HG02852 (cell line): ENCODE data around the gene MRM2.
"Not testable (repeated sequence)": the region's sequence is repeated elsewhere in the genome, so short reads cannot be mapped to it uniquely, and the experiment has no call there.

Source experiments
- ATAC-seq: cut with Tn5 transposase; IDR thresholded peaks from one replicate; pipeline ENCODE4 v1.9.1; 2021; ENCODE audit warnings: mild to moderate bottlenecking, moderate library complexity; ENCODE audit not compliant: unreplicated experiment

The MRM2 gene

DNA sequence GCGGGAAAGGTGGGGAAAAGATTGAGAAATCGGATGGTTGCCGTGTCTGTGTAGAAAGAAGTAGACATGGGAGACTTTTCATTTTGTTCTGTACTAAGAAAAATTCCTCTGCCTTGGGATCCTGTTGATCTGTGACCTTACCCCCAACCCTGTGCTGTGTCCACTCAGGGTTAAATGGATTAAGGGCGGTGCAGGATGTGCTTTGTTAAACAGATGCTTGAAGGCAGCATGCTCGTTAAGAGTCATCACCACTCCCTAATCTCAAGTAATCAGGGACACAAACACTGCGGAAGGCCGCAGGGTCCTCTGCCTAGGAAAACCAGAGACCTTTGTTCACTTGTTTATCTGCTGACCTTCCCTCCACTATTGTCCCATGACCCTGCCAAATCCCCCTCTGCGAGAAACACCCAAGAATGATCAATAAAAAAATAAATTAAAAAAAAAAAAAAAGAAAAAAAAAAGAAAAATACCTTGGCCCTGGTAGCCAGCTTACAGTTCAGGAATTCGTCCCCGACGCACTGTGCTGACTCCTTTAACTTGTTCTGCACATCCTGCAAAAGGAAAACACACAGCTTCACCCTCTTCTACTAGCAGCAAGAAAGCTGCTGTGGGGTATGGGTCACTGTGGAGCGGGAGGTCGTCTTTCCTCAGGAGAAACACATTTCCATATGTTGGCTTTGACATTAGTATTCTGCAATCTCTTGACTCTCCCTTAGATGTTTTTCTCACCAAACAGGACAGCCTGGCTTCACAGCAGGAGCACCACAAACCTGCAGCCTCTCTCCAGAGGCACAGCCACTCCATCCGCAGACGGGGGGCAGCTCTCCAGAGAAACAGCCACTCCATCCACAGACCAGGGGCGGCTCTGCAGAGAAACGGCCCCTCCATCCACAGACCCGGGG, 27.3 kb upstream of the MRM2 start:
- not testable (repeated sequence) for ATAC-seq

DNA sequence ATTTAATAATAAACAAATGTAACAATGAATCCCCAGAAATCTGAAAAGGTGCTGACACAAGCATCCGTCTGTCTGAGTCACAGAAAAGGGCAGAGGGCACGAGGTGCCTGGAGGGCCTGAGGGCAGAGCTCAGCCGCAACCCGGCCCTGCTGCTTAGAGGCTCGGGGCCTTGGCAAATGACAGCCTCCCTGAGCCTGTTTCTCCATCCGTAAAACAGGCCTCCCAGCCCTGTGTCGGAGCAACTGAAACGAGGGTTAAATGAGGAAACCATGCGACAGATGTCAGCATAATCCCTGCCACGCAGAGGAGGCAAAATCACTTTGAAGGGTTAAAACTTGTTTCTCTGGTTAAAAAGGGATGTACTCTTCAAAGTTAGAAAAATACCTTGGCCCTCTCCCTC, 24.9 kb upstream of the MRM2 start:
- no peak for ATAC-seq

DNA sequence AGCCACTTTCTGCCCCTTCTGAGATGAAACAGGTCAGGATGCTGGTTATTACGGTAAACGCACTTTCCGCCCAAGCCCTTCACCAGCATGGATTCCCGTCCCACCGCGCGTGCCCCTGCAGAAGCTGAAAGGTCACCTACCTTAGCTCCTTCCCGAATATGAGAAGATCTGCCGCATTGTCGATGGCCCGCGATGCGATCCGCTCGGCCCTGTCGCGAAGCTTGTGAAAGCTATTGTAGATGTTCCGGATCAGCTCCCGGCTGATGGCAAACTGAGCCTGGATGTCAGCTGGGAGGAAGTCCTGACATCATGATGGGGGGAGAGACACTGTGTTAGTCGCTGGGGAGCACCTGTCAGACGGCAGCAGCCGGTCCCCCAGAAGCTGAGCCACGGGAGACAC, 22.2 kb upstream of the MRM2 start:
- no peak for ATAC-seq

DNA sequence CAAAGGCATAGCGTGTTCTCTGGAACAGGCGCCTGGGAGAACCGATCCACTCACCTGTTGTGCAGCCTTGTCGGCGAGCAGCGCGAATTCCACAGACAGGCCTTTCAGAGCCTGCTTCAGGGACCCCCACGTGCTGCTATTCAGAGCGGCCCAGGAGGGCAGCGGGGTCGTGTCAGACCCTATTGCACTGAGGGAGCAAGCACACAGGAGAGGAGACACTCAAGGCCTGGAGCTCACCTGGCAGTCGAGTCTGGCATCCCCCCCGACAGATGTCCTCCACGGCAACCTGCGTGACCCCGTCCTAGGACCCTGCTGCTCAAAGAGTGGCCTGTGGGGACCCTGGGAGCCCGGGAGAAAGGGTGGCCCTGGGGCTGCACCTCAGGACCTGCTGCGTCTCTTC, 21.2 kb upstream of the MRM2 start:
- ATAC-seq, result no peak

DNA sequence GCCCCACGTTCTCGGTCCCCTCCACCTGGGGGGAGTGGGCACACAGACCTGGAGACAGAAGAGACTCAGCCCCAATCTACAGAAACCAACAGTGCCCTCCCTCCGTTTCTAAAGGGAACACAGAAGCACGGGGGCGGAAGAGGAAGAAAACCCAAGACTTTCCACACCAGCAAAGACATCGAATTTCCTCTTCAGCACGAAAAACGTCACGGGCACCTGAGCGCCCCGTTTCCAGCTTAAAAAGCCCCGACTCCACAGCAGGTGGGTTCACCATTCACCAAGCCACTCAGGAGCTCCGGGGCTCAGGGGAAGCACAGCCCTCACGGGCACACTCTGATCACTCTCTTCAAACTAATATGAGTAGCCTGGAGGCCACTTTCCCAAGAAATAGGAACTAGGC, 19.6 kb upstream of the MRM2 start:
- ATAC-seq, result no peak

DNA sequence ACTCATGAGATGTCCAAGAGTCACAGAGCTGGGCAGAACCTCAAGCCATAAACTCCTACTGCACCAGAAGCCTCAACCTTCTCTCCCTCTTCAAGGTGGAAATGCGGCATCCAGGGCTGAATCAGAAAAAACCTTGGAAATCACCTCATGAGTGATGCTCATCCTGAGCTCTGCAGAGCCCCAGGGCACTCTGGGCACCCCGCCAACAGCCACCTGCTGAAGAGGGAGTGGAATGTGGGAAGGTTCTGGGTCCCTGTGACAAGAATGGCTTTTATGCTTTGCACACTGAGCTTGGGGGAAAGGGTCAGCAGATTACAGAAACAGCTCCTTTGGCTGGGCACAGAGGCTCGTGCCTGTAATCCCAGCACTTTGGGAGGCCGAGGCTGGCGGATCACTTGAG, 18.8 kb upstream of the MRM2 start:
- ATAC-seq, result no peak

DNA sequence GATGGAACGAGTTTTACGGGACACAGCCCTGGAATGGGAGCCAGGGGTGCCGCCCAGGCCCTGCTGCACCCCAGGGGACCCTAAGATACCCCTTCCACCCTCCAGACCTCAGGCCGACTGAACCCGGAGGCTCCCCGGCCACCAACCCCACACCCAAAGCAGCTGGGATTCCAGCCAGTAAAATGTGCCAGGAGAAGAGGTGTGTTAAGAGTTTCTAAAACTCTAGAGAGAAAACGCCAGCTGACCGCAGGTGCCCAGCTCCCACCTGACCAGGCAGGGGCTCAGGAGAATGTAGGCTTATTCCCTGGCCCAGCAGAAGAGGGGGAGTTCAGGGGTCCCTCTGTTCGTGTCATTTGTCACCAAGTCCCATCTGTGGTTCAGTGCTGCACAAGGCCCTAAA, 17.5 kb upstream of the MRM2 start:
- no peak for ATAC-seq

DNA sequence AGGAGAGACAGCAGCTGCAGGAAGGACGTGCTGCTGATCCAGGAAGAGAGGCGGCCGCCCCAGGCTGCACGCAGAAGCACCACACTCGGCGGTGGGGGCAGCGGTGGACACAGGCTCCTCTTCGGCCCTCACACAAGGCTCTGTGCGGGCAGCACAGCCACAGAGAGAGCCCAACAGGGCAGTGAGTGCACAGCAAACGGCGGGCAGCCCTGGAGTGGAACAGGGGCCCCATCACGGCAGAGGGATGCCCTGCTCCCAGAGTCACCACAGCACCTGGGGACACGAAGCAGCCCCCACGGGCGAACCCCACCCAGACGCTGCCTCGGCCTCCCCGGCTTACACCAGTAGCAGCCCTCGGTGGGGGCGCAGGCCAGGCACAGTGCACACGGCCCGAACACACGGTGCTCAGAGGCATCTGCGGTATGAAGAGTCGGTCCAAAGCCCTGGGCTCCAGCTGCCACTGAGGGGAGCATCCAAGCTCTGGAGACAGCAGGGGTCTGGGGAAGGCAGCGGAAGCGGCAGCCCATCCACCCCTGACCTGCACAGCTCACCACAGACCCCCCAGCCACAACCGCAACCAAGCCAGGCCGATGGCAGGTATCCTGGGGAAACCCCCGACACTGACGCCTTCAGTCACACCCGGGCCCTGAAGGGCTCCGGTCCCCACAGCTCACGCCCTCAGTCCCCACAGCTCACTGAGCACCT, 16.8 kb upstream of the MRM2 start:
- ATAC-seq, result peak; percentile 76

DNA sequence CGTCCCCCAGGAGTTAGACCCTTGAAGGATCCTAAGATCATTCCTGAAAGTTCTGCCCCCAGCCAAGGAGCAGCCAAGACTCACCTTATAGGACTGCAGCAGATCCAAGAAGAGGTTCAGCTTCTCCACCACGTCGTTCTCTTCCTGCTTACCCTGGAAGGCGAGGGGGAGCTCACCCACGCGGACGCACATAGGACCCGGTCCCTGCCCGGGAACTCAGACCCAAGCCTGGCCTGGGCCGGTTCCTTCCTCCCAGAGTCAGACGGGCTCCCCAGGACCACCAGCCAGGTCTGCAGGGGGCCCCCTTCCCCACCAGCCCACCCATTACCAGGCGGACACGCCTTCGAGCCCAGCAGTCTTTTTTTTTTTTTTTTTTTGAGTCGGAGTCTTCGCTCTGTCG, 15.6 kb upstream of the MRM2 start:
- no peak for ATAC-seq

DNA sequence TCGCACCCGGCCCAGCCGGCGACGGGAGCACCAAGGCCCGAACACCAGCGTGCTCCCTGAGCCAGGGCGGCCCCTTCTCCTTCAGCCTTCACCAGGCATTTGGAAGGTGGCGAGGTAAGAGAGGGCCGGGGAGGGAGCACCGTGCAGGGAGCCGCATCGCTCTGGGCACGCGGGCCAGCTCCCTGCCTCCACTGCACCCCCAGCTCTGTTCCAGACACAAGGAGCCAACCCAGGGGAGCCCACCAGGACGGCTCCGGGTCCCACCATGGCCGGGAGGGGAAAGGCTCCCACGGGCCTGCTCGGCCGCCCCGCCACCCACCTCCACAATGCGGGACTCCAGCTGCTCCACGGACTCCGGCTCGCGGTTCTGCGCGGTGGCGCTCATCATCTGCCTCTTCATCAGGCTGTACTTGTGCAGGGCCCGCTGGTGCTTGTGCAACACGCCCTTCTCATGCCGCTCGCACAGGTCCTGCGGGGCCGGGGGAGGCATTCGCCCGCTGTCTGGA, 15.1 kb upstream of the MRM2 start:
- no peak for ATAC-seq

DNA sequence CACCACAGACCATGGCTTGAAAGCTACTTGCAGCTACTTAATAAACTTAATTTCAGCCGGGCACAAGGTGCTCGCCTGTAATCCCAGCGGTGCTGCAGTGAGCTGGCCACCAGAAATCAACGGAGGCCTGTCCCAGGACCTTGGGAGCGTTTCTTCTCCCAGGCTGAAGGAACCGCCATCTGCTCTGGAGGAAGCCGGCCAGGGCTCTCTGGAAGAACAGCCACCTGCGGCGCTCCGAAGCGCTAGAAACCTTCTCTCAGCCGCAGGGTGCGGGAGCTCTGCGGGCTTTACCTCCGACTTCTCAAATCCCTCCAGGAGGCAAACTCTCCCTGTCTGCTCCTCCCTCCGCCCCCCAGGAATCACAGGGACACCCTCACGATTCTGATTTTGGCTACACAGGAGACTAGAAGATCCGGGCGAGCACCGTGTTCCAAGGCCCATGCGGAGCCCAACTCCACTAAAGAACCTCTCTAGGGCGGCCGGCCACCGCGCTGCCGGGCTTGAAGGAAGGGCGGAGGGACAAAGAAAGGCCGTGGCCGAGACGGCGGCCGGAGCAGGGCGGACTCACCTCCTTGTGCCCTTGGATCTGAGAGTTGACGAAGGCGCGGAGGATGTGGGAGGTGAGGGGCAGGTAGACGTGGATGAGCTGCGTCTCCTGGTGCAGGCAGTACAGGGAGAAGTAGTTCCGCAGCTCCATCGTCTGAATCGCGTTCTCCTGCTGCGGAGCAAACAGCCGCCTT, 14.5 kb upstream of the MRM2 start:
- ATAC-seq, result no peak

DNA sequence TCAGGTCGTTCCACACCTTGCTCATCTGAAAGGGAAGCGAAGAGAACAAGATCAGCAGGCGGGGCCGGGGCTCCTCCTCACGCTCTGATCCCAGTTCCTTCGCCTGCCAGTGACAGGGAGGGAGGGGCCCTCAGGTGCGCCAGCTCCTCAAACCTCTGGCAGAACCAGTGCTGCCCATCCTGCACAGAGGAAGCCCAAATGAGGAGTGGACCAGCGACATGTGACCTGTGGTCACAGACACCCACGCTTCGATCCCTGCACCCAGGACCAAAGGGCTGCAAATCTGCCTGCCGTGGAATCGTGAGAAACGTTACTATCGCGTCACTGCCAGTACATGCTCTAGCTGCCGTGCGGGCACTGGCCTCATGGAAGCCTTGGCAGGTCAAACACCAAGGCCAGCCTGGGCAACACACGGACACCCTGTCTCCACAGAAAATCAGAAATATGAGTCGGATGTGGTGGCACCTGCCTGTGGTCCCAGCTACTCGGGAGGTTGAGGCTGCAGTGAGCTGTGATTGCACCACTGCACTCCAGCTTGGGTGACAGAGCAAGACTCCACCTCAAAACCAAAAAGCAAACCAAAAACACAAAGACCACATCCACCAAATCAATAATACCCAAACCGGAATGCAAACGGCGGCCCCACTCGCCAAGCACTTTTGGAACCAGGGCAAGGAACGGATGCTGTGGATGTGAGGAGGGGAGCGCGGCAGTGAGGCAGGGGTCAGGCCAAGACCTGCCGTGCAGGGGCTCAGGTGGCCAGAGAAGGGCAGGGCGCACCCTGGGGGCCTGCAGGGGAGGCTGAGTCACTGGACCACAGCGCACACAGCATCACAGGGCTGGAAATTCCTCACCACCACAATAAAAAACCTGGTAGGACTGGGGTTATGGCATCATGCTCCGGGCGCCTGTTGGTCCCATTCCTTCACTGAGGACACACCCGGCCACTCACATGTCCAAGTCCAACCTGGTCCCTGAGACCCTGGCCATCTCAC, 13.4 kb upstream of the MRM2 start:
- no peak for ATAC-seq

DNA sequence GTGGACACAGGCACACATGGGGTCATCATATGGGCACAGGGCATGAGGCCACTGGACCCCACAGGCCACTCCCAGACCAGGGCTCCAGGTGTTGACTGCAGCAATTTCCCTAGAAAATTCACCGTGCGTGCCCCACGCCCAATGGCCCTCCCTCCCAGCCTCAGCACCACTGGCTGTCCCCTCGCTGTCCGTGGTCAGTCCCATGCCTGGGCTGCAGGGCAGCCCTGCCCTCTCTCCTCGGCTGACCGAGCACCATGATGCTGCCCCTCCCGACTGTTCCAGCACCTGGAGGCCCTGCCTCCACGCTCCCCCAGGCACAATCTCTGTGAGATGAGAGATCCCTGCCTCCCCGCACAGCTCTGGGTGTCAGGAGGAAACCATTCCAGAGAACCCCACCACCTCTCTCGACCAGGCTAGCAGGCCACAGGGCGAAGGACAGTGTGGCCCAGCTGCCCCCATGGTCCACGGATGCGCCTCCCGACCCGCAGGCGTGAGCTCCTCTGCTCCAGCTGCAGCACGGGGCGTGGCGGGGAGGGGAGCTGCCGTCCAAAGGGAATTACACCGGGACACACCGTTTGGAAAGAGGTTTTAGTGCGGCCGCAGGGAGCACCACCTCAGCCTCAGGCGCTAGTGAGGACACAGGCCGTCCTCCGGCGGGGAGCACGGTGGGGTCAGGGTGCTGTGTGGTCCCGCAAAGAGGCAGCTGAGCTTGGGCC, 12.6 kb upstream of the MRM2 start:
- no peak for ATAC-seq

DNA sequence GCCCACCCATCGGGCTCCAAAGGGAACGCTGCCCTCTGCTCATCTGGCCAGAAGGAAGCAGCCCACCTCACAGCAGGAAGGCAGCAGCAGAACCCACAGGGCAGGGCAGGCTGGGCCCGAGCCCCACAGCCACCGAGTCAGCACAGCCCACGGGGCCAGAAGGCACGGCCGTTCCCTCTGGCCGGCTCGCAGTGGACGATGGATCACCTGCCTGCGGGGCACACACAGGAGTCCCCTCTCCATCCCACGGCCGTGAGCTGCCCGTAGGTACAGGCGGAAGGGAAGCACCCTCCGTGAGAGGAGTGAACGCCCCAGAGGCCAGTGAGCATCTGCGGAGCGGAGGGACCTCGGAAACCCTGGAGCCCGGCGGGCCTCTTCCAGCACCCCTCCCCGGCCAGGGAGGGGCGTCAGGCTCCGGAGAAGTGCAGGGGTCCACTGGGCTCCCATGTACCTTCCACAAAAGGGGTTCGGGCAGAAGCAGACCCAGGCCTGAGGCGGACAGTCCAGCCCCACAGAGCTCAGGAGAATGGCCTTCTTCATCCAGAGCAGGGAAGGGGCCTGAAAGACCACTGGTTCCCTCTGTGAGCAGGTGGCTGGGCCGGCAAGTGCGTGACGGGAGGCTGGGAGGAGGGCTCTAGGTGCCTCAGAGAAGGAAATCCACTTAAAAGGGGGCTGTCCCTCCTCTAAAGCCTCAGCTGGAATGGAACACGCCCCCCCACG, 11.7 kb upstream of the MRM2 start:
- ATAC-seq, result no peak

DNA sequence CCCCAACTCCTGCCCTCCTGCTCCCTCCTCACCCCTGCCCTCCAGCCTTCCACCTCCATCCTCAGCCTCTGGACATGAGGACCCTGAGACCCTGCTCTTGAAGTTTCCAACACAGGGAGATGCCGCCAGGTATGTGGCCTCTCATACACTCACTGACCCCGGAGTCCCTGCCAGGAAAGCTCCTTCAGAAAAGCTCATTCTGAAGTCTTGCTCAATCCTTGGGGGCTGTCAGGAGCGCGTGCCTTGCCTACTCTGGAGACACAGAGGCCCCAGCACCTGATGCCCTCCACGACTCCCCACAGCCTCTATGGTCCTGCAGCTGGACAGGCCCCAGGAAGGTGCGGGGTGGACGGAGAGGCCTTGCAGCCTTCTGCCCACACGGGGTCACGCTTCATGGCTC, 11.0 kb upstream of the MRM2 start:
- ATAC-seq, result no peak

DNA sequence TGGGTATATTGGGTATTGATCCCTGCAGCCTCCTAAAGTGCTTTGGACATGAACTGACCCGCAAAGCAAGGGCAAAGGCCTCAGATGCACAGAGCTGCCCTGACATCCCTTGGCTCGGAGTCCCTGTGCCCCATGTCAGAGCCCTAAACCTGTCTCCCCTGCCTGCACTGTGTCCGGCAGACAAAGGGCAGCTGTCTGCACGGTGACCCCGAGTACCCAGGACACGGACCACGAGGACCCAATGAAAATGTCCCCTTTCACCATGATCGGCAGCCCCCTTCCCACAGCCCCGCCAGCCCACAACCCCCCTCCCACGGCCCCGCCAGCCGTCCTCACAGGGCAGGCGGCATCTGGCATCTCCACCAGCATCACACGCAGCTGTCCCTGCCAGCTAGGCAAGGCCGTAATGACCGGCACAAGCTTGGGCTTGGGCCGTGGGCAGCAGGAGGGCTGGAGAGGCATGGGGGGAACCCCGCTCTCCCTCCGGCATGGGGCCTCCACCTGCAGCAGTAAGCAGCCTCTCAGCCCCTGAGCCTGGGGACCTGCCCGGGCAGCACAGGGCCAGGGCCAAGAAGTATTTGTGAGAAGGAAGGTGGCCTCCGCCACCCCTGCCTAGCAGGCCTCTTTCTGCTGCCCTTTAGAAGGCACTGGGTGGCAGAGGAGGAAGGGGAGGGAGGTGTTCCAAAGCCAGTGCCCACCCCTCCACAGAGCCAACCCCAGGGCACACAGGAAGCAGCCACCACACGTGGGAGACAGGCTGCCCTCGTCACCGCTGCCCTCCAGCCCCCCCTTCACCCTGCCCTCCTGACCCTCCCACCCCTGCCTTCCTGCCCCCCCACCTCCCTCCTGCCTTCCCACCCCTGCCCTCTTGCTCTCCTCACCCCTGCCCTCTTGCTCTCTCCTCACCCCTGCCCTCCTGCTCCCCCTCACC, 10.1 kb upstream of the MRM2 start:
- no peak for ATAC-seq

DNA sequence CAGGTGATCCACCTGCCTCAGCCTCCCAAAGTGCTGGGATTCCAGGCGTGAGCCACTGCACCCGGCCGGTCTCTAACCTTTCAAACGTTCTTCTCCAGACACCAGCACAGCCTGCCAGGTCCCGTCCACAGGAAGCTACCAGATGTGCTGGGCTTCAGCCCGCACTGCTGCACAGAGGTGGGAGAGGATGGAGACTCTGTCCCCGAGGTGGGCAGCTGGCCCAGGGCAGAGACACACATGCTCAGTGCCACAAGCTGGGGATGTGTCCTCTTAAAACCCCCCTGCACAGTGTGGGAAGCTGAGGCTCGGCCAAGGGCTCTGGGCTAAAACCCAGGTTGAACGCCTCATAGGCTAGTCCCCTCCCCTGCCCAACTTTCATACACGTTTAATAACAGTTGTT, 9.4 kb upstream of the MRM2 start:
- no peak for ATAC-seq

DNA sequence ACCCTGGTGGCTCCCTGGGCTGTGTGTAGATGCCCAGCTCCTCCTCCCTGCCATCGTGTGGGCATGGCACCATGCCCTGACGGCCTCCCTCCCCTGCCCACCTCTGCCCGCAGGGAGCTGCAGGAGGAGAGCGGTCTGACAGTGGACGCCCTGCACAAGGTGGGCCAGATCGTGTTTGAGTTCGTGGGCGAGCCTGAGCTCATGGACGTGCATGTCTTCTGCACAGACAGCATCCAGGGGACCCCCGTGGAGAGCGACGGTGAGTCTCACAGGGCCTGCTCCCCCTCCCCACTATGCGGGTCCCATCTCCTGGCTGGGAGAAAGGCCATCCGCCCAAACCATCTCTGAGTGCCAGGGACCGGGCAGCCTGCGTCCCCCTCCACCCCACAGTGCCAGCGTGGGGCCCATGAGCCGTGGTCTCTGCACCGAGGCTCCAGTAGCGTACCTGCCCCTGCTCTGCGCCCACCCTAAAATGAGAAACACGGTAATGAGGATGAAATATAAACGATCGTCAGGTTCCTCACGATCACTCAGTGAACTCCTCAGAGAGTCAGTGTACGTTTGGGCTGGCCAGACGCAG, 7.8 kb upstream of the MRM2 start:
- no peak for ATAC-seq
